G401 (cell line): ENCODE results near the gene CDH13. TPM values are rescaled to one million over a fixed set of nuclear protein-coding genes. Genes with fewer than 3 reads are reported as not detected.

Experiments
- DNase-seq: peaks from one replicate; pipeline ENCODE4 v3.0.0-alpha.2; 2015; ENCODE audit warnings: low spot score
- in situ Hi-C: cut with HindIII; loops from 2 replicates; pipeline ENCODE4 v1.10.0; 2016; ENCODE audit warnings: low sequenced_read_pairs, mixed read lengths
- total RNA-seq: library from RNA; depleted of rRNA; stranded (reverse); fragments of >200 nt; shearing (Covaris generic); gene quantifications from 2 replicates; pipeline ENCODE4 v1.2.3, GENCODE V29; 2014

Gene CDH13
- total RNA-seq, 1 experiment from 2014 or later, result 10.8 TPM

DNA sequence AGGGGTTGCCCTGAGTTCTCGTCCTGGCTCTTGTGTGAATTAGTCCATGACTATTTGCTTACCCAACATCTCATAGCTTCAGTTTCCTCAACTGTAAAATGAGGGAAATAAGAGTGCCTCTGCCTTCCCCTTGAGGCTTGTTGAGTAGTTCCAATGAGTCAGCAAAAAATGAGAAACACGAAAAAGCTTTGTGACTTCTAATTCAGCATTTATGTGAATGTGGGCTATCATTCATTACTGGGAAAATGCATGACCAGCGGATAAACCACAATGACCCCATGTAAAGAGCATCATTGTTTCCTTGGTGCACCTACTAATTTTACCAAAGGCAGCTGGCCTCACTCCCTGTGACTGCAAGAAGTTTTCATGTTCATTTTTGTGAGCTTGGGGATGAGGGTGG lies 806.4 kb downstream of the CDH13 start:
- DNase-seq, result no peak
- in situ Hi-C loops, result no loop called here

DNA sequence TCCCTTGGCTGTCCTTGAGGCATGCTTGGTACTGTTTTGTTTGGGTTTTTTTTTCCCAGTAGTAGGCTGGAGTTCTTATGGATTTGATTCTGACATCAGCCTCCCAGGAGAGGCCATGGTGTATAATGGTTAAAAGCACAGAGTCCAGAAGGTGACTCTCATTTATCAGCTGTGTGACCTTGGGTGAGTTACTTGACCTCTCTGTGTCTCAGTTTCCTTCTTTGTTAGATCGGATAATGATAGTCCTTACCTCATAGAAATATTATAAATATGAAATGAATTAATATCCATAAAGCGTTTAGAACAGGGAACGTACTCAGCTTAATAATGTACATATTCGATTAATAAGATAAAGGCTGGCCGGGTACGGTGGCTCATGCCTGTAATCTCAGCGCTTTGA lies 810.3 kb downstream of the CDH13 start:
- DNase-seq, result no peak
- in situ Hi-C loops, result no loop called here

DNA sequence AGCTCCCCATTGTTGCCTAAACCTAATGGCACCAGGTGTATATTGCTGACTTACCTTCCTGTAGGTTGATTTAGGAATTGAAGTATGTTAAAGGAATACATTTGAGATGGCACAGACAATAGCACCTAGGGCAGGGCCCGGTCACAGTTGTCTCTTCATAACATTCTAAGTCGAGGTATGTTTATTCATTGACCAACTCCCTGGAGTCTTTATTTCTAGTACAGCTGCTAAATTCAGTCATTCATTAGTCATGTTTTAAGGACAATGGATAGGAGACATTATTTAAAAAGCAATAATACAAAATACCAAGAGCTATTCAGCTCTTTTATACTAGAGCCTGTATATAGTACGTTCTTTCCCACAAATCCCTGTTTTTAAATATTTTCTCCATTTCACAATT lies 811.6 kb downstream of the CDH13 start:
- no peak for DNase-seq
- in situ Hi-C loops, result no loop called here

- in situ Hi-C loops, result no loop called here
- no peak for DNase-seq
Measured at GRCh38 chr16:83439412-83439811, 812.6 kb downstream of the CDH13 start.

- in situ Hi-C loops, result no loop called here
- peak; percentile 48 for DNase-seq
Measured at GRCh38 chr16:83441517-83441916, 814.7 kb downstream of the CDH13 start.

- in situ Hi-C loops, result no loop called here
- DNase-seq, result no peak
Measured at GRCh38 chr16:83443972-83444371, 817.2 kb downstream of the CDH13 start.

GRCh38 chr16:83447560-83447959 lies 820.8 kb downstream of the CDH13 start:
- DNase-seq, result no peak
- in situ Hi-C loops, result no loop called here

DNA sequence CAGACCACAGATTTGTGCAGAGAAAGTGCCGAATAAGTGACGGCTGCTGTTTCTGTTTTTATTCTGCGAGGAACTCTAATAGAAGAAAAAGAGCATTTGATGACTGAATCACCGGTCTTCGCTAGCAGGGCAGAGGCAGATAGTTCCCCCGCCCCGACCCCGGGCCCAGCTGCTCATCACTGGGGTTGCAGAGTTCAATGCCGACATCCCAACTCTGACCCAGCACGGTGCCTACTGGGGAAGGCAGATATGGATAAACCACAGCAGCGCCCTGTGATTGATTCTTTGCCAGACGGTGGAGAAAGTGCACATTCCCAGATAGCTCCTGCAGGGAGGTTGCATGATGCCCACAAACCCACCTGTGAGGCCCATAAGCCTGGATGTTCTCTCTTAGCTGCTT lies 823.1 kb downstream of the CDH13 start:
- no peak for DNase-seq
- in situ Hi-C loops, result no loop called here

GRCh38 chr16:83453977-83454376 lies 827.2 kb downstream of the CDH13 start:
- in situ Hi-C loops, result no loop called here

GRCh38 chr16:83455716-83456115 lies 828.9 kb downstream of the CDH13 start:
- DNase-seq, result no peak

More at GRCh38 chr16:83453977-83454376, 827.2 kb downstream of the CDH13 start:
- DNase-seq, result no peak

DNA sequence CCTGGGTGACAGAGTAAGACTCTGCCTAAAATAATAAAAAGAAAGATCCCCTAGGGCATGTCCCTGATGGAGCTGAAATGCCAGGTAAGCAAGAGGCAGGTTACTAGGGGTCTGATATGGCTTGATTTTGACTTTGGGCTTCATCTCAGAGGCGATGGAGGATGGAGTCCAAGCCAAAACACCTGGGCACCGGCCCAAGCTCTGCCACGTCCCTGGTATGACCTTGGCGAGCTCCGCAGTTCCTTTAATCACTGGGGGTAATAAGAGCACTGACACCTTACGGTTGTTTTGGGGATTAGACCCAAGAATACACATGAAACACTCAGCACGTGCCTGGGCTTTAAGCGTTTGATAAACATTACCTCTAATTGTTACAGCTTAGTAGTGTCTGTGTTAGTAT lies 830.2 kb downstream of the CDH13 start:
- no peak for DNase-seq
- in situ Hi-C loops, result no loop called here

More at GRCh38 chr16:83455716-83456115, 828.9 kb downstream of the CDH13 start:
- in situ Hi-C loops, result no loop called here

DNA sequence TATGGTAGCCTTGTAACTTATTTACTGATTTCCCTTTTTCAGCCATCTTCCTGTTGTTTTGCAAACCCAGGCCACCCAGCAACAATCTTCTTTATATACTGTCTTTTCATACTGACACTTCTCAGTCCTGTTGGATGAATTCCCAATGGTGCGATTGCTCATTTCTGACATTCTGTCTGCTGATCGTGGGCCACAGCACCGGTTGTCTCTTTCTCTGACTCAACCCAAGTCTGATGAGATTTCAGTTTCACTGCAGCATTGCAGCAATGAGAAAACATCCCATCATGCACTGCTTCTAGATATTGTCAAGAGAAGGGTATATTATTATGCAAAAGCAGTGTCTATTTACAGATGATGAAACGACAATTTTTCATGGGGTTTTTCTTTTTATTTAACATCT lies 831.8 kb downstream of the CDH13 start:
- in situ Hi-C loops, result no loop called here
- no peak for DNase-seq

DNA sequence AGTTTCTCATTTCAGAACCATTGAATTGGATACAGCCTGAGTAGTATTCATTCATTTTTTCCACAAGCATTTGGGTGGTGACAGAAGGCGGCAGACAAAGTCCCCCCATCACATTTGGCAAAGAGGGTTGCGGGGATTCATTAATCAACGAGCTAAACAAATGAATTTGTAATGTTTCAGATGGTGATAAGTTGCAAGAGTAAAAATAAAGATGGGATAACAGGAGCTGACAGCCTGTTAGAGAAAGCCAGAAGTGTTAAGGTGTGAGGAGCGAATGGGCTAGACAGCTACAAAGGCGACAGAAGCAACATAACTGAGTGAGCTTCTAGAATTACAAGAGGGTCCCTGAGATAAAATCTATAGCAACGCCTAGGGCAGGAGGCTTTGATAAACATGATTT lies 838.2 kb downstream of the CDH13 start:
- in situ Hi-C loops, result no loop called here
- no peak for DNase-seq

DNA sequence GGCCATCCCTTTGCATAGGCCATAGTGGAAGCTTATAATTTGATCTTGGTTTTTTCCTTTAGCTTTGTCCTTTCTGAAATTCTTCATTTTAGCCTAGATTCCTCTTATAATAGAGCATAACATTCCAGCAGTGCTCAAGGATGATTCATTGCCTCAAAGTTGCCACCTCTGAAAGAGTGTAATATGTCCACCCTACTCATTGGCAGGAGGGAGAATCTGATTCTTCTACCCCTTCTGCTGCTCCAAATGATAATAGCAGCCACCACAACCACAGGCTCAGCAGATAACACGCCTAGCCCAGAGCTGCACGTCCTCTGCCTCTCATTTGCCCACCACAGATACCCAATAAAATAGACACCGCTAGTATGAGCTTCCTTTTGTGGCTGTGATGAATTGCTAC lies 843.6 kb downstream of the CDH13 start:
- in situ Hi-C loops, result no loop called here
- no peak for DNase-seq

DNA sequence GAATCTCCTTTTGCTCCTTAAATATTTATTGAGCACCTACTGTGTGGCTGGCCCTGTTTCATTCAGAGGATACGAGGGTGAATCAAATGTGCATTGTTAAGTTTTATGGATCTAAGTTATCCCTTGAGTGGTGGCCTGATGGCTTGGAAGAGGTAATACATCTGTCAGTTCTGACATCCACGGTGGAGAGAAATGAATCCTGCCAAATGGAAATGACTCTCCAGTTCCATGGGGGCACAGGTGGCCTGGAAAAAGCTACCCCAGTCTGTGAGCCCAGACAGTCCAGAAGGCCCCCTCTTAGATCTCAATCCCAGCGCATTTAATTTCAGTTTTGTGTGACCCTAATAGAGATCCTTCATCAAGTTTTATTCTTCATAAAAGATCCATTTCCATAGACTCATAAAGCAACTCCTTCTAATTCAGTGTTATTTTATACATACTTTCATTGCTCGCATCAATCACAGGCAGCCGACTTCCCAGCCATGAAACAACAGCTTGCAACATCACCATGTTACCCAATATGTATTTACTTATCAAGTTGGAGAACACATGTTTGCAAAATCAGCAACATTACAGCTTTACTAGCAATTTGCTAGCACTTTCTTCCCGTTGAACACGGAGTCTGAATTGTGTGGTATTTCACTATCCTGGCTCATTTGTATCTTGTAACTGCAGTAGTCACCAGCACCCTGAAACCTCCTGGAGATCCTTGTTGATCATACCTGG lies 846.2 kb downstream of the CDH13 start:
- in situ Hi-C loops, result no loop called here
- no peak for DNase-seq

- in situ Hi-C loops, result no loop called here
- no peak for DNase-seq
Measured at GRCh38 chr16:83473926-83474650, 847.3 kb downstream of the CDH13 start.

DNA sequence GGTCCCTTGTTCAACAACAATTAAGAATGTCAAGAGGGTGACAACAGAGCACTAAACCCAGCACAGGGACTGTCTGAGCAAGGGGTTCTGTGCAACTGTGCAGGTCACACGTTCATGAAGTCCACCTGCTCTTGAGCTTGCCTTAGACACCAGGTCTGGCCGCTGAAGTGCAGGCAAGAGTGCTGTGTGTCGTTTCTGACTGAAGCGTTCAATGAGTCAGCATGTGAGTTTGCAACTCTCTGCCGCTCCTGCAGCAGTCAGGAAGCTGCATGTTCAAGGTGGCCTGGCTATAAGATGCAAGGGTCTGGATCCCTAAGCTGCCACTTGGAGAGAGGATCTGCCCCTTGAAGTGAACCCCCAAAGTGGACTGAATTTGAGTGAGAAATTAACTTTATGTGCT lies 848.3 kb downstream of the CDH13 start:
- in situ Hi-C loops, result no loop called here
- no peak for DNase-seq

GRCh38 chr16:83481589-83481988 lies 854.8 kb downstream of the CDH13 start:
- DNase-seq, result no peak
- in situ Hi-C loops, result no loop called here

GRCh38 chr16:83482545-83483162 lies 855.9 kb downstream of the CDH13 start:
- peak; percentile 56 for DNase-seq
- in situ Hi-C loops, result no loop called here

DNA sequence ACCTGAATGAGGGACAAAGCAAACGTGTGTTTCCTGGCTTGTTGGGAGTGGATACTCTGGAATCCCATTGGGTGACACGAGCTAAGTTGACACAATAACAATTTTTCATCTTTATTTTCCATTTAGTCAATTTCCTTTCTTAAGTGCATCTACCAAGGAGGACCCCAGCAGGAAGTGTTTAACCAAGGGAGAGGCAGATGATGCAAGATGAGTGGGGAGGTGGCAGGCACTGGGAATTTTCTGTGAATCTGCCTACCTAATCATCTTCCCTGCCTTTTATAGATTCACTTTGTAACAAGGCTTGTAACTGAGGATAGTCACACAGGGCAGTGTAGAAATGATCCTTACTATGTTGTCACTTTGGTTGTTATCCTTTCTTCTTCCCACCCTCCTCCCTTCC lies 863.3 kb downstream of the CDH13 start:
- DNase-seq, result no peak
- in situ Hi-C loops, result no loop called here
